Measurements from ENCODE around the gene GALNT13. TPM values are rescaled to one million over a fixed set of nuclear protein-coding genes. Genes with fewer than 3 reads are reported as not detected.

GALNT13 gene
- total and polyA plus RNA-seq, 2 experiments from 2014 or later: 1.3 to 3.1 TPM

- TF ChIP-seq, protein P1, sequence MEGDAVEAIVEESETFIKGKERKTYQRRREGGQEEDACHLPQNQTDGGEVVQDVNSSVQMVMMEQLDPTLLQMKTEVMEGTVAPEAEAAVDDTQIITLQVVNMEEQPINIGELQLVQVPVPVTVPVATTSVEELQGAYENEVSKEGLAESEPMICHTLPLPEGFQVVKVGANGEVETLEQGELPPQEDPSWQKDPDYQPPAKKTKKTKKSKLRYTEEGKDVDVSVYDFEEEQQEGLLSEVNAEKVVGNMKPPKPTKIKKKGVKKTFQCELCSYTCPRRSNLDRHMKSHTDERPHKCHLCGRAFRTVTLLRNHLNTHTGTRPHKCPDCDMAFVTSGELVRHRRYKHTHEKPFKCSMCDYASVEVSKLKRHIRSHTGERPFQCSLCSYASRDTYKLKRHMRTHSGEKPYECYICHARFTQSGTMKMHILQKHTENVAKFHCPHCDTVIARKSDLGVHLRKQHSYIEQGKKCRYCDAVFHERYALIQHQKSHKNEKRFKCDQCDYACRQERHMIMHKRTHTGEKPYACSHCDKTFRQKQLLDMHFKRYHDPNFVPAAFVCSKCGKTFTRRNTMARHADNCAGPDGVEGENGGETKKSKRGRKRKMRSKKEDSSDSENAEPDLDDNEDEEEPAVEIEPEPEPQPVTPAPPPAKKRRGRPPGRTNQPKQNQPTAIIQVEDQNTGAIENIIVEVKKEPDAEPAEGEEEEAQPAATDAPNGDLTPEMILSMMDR (IDR thresholded peaks at IDR 0.05; ENCODE audit: low read depth, low read length): no peak
These were observed 464.5 kb downstream of the GALNT13 start for GRCh38 chr2:154336201-154336600.

DNA sequence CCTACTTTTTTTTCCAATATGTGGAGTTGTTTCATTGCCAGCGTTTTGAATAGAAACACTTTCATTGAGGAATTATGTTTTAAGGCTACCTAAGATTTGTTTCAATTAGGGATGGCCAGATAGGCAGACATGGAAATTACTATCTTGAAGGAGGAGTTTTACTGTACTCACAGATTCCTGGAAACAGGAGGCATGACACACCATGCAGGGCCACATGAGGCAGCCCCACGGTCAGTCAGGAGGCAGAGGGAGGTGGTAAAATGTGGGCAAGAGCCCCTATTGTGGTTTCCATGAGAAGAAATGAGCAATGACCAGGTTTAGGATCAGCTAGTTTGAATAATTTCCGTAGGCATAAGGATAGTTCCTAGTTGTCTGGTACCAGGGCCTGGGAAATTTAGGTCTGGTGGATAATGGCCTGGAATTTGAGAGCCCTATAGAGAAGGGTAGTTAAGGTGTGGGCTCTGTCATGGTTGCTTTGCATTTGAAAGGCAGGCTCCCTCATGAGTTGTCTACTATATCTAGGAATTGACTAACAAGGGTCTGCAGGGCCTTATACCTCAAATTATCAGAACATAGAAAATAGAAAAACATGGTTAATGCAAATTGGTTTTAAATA is 466.7 kb downstream of the GALNT13 start:
- DNase-seq (ENCODE audit: low read depth in 1 of 2, low spot score in 1 of 2): no peak
- H3K27ac ChIP-seq: no peak overlapping the region

More at GRCh38 chr2:154336201-154336600, 464.5 kb downstream of the GALNT13 start:
- Histone ChIP-seq H3K9me3 (ENCODE audit: low read depth) (no peaks in the 10 kb centered on the region), H3K4me3 (no peak overlapping the region), H3K27ac (no peak overlapping the region), H3K36me3 (no peaks in the 10 kb centered on the region), H3K27me3 (no peaks in the 10 kb centered on the region), H3K4me1 (ENCODE audit: low read depth) (peaks cover 5% of the 10 kb centered on the region)
- no peak for DNase-seq (ENCODE audit: low read depth in 1 of 2, low spot score in 1 of 2)

DNA sequence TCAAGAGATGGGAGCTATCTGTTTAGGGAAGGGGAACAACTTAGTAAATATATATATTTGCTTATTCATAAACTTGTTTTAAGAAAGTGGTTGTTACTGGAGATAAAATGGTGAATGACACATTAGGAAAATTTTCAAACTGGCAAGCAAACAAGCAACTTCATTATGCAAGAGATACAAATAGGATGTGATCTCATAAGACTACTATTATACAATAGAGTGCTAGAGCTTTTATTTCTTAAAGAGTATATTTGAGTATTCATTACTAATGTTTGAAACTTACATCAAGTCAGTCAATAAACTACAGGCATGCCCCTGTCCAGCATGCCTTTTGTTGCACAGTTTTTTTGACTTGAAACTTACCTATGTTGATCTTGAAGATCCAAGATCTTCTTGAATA is 471.6 kb downstream of the GALNT13 start:
- no peaks in the 10 kb centered on the region for H3K27me3 ChIP-seq
- TF ChIP-seq, protein P1 (IDR thresholded peaks at IDR 0.05; ENCODE audit: low read depth, low read length): no peak
- H3K27ac ChIP-seq: no peak overlapping the region
- H3K4me1 ChIP-seq (ENCODE audit: low read depth): no peaks in the 10 kb centered on the region
- H3K4me3 ChIP-seq: no peak overlapping the region
- no peaks in the 10 kb centered on the region for H3K36me3 ChIP-seq
- no peak for DNase-seq (ENCODE audit: low read depth in 1 of 2, low spot score in 1 of 2)
- no peaks in the 10 kb centered on the region for H3K9me3 ChIP-seq (ENCODE audit: low read depth)

More for the DNA sequence above, 466.7 kb downstream of the GALNT13 start:
- Histone ChIP-seq H3K4me3 (no peak overlapping the region), H3K27me3 (no peaks in the 10 kb centered on the region), H3K36me3 (no peaks in the 10 kb centered on the region), H3K4me1 (ENCODE audit: low read depth) (no peaks in the 10 kb centered on the region), H3K9me3 (ENCODE audit: low read depth) (no peaks in the 10 kb centered on the region)
- TF ChIP-seq, protein P1 (IDR thresholded peaks at IDR 0.05; ENCODE audit: low read depth, low read length): no peak

- Histone ChIP-seq H3K4me3 (no peak overlapping the region), H3K27ac (no peak overlapping the region), H3K4me1 (ENCODE audit: low read depth) (no peaks in the 10 kb centered on the region), H3K27me3 (no peaks in the 10 kb centered on the region), H3K9me3 (ENCODE audit: low read depth) (no peaks in the 10 kb centered on the region), H3K36me3 (no peaks in the 10 kb centered on the region)
- DNase-seq (ENCODE audit: low read depth in 1 of 2, low spot score in 1 of 2): no peak
- TF ChIP-seq, protein P1 (IDR thresholded peaks at IDR 0.05; ENCODE audit: low read depth, low read length): no peak
These were observed 479.2 kb downstream of the GALNT13 start for GRCh38 chr2:154350911-154351310.

- Histone ChIP-seq H3K4me1 (ENCODE audit: low read depth) (no peaks in the 10 kb centered on the region), H3K4me3 (no peak overlapping the region), H3K27ac (no peak overlapping the region), H3K27me3 (no peaks in the 10 kb centered on the region), H3K9me3 (ENCODE audit: low read depth) (no peaks in the 10 kb centered on the region), H3K36me3 (no peaks in the 10 kb centered on the region)
- TF ChIP-seq, protein P1 (IDR thresholded peaks at IDR 0.05; ENCODE audit: low read depth, low read length): no peak
- DNase-seq (ENCODE audit: low read depth in 1 of 2, low spot score in 1 of 2): no peak
These were observed 489.6 kb downstream of the GALNT13 start for GRCh38 chr2:154361276-154361675.

All from cardiac muscle cell (in vitro differentiated cells and primary cell).